Measurements from ENCODE around the gene C3orf18.

The C3orf18 gene

DNA sequence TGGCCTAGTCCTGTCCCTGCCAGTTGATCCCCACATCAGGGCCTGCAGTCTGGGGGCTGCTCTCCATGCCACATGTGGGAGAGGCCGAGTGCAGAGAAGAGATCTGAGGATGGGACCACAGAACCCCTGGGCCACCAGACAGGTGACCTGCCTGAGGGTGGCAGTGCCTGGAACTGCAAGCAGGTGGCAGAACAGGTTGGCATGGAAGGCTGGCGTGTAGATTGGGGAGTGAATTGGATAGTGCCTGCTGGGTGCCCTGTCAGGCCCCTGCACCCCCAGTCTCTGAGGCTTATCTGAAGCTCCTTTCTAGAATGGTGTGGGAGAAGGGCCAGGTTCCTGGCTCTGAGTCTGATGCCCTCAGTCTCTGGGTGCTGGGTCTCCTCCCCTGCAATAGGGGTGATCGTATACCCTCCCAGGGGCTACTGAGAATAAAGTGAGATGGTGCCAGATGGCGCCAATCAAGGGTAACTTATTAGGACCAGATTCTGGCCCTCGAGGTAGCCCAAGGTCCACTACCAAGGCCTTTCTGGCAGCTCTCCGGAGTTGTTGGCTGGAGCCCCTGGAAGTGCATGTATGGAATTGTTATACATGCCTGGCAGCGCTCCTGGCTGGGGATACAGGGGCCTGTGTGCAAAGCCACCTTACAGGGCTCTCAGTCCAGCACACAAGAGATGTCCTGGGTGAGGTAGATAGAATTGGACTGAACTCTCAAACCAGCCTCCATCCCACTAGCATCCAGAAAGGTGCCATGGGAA, 15.7 kb downstream of the C3orf18 start:
- no peaks in the 10 kb centered on the region for H3K79me2 ChIP-seq (ENCODE audit: low read length)
- H3K36me3 ChIP-seq (replicated peaks; ENCODE audit: low read depth, low read length), result no peaks in the 10 kb centered on the region
- no peak overlapping the region for H3K27ac ChIP-seq (ENCODE audit: low read length)

DNA sequence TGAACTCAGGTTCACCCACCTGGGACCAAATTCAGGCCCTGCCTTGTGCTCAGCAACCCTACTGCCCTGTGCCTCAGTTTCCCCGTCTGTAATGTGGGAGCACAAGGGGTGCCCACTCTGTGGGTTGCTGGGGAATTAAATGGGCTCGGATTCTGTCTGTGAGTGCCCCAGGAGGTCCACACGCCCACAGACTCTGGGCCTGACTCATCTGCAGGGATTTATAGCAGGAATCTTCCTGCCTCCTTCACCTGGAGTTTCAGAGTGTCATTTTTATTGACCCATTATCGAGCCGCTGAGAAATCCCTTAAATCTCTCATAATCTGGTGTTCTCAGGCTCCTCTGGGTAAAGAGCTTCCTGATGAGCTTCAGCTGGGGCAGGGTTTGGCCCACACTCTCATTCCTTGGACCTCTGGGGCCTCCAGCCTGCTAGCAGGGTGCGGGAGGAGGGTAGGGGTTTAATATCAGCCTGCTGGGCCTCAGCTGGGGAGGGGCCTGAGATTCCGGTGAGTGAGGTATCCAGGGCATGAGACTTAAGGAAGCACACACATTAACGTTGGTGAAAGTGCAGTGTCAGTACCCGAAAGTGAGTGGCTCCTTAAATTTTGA, 16.4 kb downstream of the C3orf18 start:
- Histone ChIP-seq H3K4me2 (ENCODE audit: low read length) (no peak overlapping the region), H3K9me3 (ENCODE audit: insufficient read depth, low read length) (no peaks in the 10 kb centered on the region), H3K4me1 (ENCODE audit: low read length) (peaks cover 8% of the 10 kb centered on the region), H3K9ac (ENCODE audit: low read length) (no peak overlapping the region), H4K20me1 (ENCODE audit: insufficient read depth, low read length) (no peaks in the 10 kb centered on the region), H3K79me2 (ENCODE audit: low read length) (no peaks in the 10 kb centered on the region), H3K36me3 (replicated peaks; ENCODE audit: low read depth, low read length) (no peaks in the 10 kb centered on the region), H3K4me3 (ENCODE audit: low read length) (no peak overlapping the region), H3K27ac (ENCODE audit: low read length) (no peak overlapping the region), H2AFZ (ENCODE audit: low read depth, low read length) (no peak overlapping the region), H3K27me3 (ENCODE audit: low read depth, low read length) (peaks cover 4% of the 10 kb centered on the region; the same call in 1 of the 2 replicates)
- TF ChIP-seq, protein P1, sequence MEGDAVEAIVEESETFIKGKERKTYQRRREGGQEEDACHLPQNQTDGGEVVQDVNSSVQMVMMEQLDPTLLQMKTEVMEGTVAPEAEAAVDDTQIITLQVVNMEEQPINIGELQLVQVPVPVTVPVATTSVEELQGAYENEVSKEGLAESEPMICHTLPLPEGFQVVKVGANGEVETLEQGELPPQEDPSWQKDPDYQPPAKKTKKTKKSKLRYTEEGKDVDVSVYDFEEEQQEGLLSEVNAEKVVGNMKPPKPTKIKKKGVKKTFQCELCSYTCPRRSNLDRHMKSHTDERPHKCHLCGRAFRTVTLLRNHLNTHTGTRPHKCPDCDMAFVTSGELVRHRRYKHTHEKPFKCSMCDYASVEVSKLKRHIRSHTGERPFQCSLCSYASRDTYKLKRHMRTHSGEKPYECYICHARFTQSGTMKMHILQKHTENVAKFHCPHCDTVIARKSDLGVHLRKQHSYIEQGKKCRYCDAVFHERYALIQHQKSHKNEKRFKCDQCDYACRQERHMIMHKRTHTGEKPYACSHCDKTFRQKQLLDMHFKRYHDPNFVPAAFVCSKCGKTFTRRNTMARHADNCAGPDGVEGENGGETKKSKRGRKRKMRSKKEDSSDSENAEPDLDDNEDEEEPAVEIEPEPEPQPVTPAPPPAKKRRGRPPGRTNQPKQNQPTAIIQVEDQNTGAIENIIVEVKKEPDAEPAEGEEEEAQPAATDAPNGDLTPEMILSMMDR (IDR thresholded peaks at IDR 0.05; ENCODE audit: low read depth, low read length), result no peak
- TF ChIP-seq EZH2phosphoT487 (IDR thresholded peaks at IDR 0.05; ENCODE audit: low read depth), result no peak

More for the DNA sequence above, 15.7 kb downstream of the C3orf18 start:
- Histone ChIP-seq H3K4me2 (ENCODE audit: low read length) (no peak overlapping the region), H3K4me1 (ENCODE audit: low read length) (peaks cover 8% of the 10 kb centered on the region), H3K9ac (ENCODE audit: low read length) (no peak overlapping the region), H3K9me3 (ENCODE audit: insufficient read depth, low read length) (no peaks in the 10 kb centered on the region), H3K27me3 (ENCODE audit: low read depth, low read length) (peaks cover 4% of the 10 kb centered on the region; the same call in 1 of the 2 replicates), H3K4me3 (ENCODE audit: low read length) (no peak overlapping the region), H2AFZ (ENCODE audit: low read depth, low read length) (no peak overlapping the region), H4K20me1 (ENCODE audit: insufficient read depth, low read length) (no peaks in the 10 kb centered on the region)
- TF ChIP-seq, protein P1 (IDR thresholded peaks at IDR 0.05; ENCODE audit: low read depth, low read length), result no peak
- TF ChIP-seq EZH2phosphoT487 (IDR thresholded peaks at IDR 0.05; ENCODE audit: low read depth), result no peak

DNA sequence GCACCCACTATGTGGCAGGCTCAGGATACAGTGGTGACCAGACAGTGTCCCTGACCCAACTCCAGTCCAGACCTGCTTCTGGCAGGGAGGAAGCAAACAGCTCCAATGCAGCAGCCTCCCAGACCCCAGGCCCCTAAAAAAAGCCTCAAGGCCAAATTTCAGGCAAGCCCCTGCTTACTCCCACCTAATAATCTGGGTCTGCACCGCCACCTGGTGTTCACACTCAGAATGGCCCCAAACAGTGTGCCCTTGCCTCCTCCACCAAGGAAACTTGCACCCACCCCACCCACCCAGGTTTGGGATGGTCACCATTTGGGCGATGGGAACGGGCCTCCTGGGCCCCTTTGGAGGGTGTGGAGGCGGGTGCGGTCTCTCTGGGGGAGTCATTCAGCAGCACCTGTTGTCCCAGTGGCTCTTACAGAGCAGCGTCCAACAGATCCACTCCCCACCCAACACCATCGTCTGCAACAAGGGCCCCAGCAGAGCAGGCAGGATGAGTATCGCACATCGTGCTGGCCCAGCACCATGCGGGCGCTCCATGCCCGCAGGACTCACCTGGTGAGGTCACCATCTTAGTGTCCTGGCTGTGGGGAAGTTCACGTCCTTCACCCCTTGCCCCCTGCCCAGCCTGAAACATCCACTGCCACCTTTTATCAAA, 17.3 kb downstream of the C3orf18 start:
- Histone ChIP-seq H3K79me2 (ENCODE audit: low read length) (no peaks in the 10 kb centered on the region), H3K27ac (ENCODE audit: low read length) (no peak overlapping the region), H4K20me1 (ENCODE audit: insufficient read depth, low read length) (no peaks in the 10 kb centered on the region), H3K9ac (ENCODE audit: low read length) (no peak overlapping the region), H3K4me2 (ENCODE audit: low read length) (no peak overlapping the region), H3K36me3 (replicated peaks; ENCODE audit: low read depth, low read length) (no peaks in the 10 kb centered on the region), H3K4me1 (ENCODE audit: low read length) (peaks cover 8% of the 10 kb centered on the region), H2AFZ (ENCODE audit: low read depth, low read length) (no peak overlapping the region), H3K4me3 (ENCODE audit: low read length) (no peak overlapping the region), H3K27me3 (ENCODE audit: low read depth, low read length) (peaks cover 7% of the 10 kb centered on the region; the same call in 1 of the 2 replicates), H3K9me3 (ENCODE audit: insufficient read depth, low read length) (no peaks in the 10 kb centered on the region)
- TF ChIP-seq, protein P1 (IDR thresholded peaks at IDR 0.05; ENCODE audit: low read depth, low read length), result peak; percentile 72
- TF ChIP-seq EZH2phosphoT487 (IDR thresholded peaks at IDR 0.05; ENCODE audit: low read depth), result no peak

DNA sequence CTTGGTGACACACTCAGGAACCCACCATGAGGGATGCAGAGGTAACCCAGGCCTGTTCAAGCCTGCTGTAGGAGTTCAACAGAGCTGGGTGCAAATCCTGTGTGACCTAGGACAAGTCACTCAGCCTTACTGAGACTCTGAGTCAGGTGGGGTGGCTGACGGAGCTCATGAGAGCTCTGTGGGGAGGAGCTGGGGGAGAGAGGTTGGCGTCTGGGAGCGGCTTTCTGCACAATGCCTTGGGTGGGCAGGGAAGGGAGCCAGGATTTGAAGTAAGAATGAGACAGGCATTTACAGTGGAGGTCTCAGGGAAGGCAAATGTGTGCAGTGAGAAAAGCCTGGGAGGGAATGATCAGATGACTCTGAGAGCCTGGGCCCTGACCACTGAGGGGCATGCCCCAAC, 18.3 kb downstream of the C3orf18 start:
- Histone ChIP-seq H2AFZ (ENCODE audit: low read depth, low read length) (no peak overlapping the region), H4K20me1 (ENCODE audit: insufficient read depth, low read length) (no peaks in the 10 kb centered on the region), H3K9me3 (ENCODE audit: insufficient read depth, low read length) (no peaks in the 10 kb centered on the region), H3K27ac (ENCODE audit: low read length) (no peak overlapping the region), H3K4me3 (ENCODE audit: low read length) (no peak overlapping the region), H3K27me3 (ENCODE audit: low read depth, low read length) (peaks cover 11% of the 10 kb centered on the region; the same call in 1 of the 2 replicates), H3K79me2 (ENCODE audit: low read length) (no peaks in the 10 kb centered on the region), H3K9ac (ENCODE audit: low read length) (no peak overlapping the region), H3K36me3 (replicated peaks; ENCODE audit: low read depth, low read length) (no peaks in the 10 kb centered on the region), H3K4me1 (ENCODE audit: low read length) (peaks cover 8% of the 10 kb centered on the region), H3K4me2 (ENCODE audit: low read length) (no peak overlapping the region)
- no peak for TF ChIP-seq EZH2phosphoT487 (IDR thresholded peaks at IDR 0.05; ENCODE audit: low read depth)
- TF ChIP-seq, protein P1 (IDR thresholded peaks at IDR 0.05; ENCODE audit: low read depth, low read length), result no peak
